ENCODE results near the gene SDK1.

DNA sequence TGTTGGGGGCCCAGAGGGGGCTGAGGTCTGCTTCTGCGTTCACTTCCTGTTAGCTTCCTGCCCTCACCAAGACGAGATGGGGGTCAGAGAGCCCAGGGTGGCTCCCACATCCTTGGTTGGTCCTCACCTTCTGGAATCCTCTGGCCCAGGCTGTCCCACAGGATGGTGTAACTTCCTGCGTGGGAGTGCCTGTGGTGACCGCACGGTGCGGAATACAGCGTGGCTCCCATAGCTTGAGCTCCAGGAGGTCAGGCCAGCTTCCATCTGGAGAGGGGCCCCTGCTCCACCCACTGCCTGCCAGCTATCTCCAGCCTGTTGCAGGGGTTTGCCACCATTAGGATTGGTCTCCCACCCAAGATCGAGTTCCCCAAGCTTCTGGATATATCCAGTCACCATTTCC lies 699.9 kb downstream of the SDK1 start:
- TF ChIP-seq CTCF (conservative IDR thresholded peaks at IDR 0.05; ENCODE audit: low read depth in 2 of 2) (no peak), POLR2AphosphoS5 (IDR thresholded peaks at IDR 0.05; ENCODE audit: low read depth) (no peak), JUNB (IDR thresholded peaks at IDR 0.05; ENCODE audit: unreplicated experiment) (no peak), CREB1 (CRISPR knock-in tag; IDR thresholded peaks at IDR 0.05; ENCODE audit: low read depth) (no peak), EZH2 (IDR thresholded peaks at IDR 0.05; ENCODE audit: low read depth, unreplicated experiment) (no peak)
- TF ChIP-seq, protein P1, sequence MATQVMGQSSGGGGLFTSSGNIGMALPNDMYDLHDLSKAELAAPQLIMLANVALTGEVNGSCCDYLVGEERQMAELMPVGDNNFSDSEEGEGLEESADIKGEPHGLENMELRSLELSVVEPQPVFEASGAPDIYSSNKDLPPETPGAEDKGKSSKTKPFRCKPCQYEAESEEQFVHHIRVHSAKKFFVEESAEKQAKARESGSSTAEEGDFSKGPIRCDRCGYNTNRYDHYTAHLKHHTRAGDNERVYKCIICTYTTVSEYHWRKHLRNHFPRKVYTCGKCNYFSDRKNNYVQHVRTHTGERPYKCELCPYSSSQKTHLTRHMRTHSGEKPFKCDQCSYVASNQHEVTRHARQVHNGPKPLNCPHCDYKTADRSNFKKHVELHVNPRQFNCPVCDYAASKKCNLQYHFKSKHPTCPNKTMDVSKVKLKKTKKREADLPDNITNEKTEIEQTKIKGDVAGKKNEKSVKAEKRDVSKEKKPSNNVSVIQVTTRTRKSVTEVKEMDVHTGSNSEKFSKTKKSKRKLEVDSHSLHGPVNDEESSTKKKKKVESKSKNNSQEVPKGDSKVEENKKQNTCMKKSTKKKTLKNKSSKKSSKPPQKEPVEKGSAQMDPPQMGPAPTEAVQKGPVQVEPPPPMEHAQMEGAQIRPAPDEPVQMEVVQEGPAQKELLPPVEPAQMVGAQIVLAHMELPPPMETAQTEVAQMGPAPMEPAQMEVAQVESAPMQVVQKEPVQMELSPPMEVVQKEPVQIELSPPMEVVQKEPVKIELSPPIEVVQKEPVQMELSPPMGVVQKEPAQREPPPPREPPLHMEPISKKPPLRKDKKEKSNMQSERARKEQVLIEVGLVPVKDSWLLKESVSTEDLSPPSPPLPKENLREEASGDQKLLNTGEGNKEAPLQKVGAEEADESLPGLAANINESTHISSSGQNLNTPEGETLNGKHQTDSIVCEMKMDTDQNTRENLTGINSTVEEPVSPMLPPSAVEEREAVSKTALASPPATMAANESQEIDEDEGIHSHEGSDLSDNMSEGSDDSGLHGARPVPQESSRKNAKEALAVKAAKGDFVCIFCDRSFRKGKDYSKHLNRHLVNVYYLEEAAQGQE (IDR thresholded peaks at IDR 0.05; ENCODE audit: unreplicated experiment) = no peak
- TF ChIP-seq, protein P2, sequence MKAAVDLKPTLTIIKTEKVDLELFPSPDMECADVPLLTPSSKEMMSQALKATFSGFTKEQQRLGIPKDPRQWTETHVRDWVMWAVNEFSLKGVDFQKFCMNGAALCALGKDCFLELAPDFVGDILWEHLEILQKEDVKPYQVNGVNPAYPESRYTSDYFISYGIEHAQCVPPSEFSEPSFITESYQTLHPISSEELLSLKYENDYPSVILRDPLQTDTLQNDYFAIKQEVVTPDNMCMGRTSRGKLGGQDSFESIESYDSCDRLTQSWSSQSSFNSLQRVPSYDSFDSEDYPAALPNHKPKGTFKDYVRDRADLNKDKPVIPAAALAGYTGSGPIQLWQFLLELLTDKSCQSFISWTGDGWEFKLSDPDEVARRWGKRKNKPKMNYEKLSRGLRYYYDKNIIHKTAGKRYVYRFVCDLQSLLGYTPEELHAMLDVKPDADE (IDR thresholded peaks at IDR 0.05) = no peak

All from GM23338 (cell line).